ENCODE measurements around the gene PSAP.

- TF ChIP-seq RXRA (IDR thresholded peaks at IDR 0.05) = no peak
- TF ChIP-seq CTCF (IDR thresholded peaks at IDR 0.05; ENCODE audit: low read depth, low read length, missing input control) = no peak
- no peak for TF ChIP-seq EGR1 (IDR thresholded peaks at IDR 0.05; ENCODE audit: low read depth in 2 of 2)
- TF ChIP-seq HNF4G (IDR thresholded peaks at IDR 0.05) = no peak
- TF ChIP-seq MAX (IDR thresholded peaks at IDR 0.05) = no peak
- TF ChIP-seq YY1 (IDR thresholded peaks at IDR 0.05) = no peak
- TF ChIP-seq ZBTB33 (IDR thresholded peaks at IDR 0.05) = no peak
Observed at GRCh38 chr10:71797533-71798307, 53.3 kb downstream of the PSAP start.

Data from liver (tissue), 3 donors.